HepG2 (cell line): ENCODE results near the gene RBBP8NL. TPM values are rescaled to one million over a fixed set of nuclear protein-coding genes. Genes with fewer than 3 reads are reported as not detected.
A peak's percentile ranks its signal among the peaks of the same experiment; 100 is the strongest.

ENCODE experiments used
- DR1 ChIP-seq: sonication (generic); formaldehyde crosslinking; IDR thresholded peaks from 2 replicates; pipeline ENCODE4 v1.8.0; 2021; ENCODE audit warnings: mild to moderate bottlenecking, missing genetic modification reagents, inconsistent platforms
- MED13 ChIP-seq: sonication (generic); formaldehyde crosslinking; IDR thresholded peaks from 2 replicates; pipeline ENCODE4 v1.5.0; 2020; ENCODE audit warnings: missing genetic modification reagents
- MEF2D ChIP-seq: sonication (generic); formaldehyde crosslinking; IDR thresholded peaks from 2 replicates; pipeline ENCODE4 v1.5.1; 2020; ENCODE audit warnings: mild to moderate bottlenecking, missing genetic modification reagents
- ZBTB7B ChIP-seq: sonication (generic); formaldehyde crosslinking; IDR thresholded peaks from 2 replicates; pipeline ENCODE4 v1.4.0; 2020; ENCODE audit warnings: missing genetic modification reagents
- ZC3H13 ChIP-seq: sonication (generic); formaldehyde crosslinking; IDR thresholded peaks from 2 replicates; pipeline ENCODE4 v1.8.1; 2023; ENCODE audit warnings: mild to moderate bottlenecking, missing genetic modification reagents, moderate library complexity
- ZFP36L1 ChIP-seq: sonication (generic); formaldehyde crosslinking; IDR thresholded peaks from 2 replicates; pipeline ENCODE4 v1.8.0; 2022; ENCODE audit warnings: mild to moderate bottlenecking, missing genetic modification reagents, moderate library complexity
- ZNF772 ChIP-seq: sonication (generic); formaldehyde crosslinking; IDR thresholded peaks from 2 replicates; pipeline ENCODE4 v1.5.0; 2020; ENCODE audit warnings: mild to moderate bottlenecking, missing genetic modification reagents
- ZNF878 ChIP-seq: sonication (generic); formaldehyde crosslinking; IDR thresholded peaks from 2 replicates; pipeline ENCODE4 v1.8.1; 2023; ENCODE audit warnings: mild to moderate bottlenecking, missing genetic modification reagents, moderate library complexity
- polyA plus RNA-seq, 8 experiments: library from polyadenylated mRNA; depleted of rRNA in 3 of 8; stranded (reverse) in 7 of 8; unstranded in 1 of 8; fragments of >200 nt; fragmentation: Illumina TruSeq in 4 of 8; extraction: Trizol in 4 of 8; gene quantifications; 2 replicates each; pipeline versions ENCODE4 v1.2.1 to v1.2.3, GENCODE V29; 2011 to 2016; ENCODE audit warnings: low read depth in 4 of 8, missing spikeins in 1 of 8, mixed read lengths in 1 of 8; ENCODE audit not compliant: insufficient read depth in 1 of 8
- total RNA-seq, 5 experiments: library from RNA; depleted of rRNA; stranded (reverse); fragments of >200 nt; fragmentation: Illumina TruSeq; extraction: Trizol; gene quantifications; 2 replicates each; pipeline ENCODE4 v1.2.3, GENCODE V29; 2016; ENCODE audit warnings: low read depth in 1 of 5
- TF ChIP-seq, protein P1 (sequence below): sonication (generic); formaldehyde crosslinking; IDR thresholded peaks from 2 replicates; pipeline ENCODE4 v1.4.0; 2020; ENCODE audit warnings: missing genetic modification reagents, borderline replicate concordance
- TF ChIP-seq, protein P2 (sequence below): sonication (generic); formaldehyde crosslinking; IDR thresholded peaks from 2 replicates; pipeline ENCODE4 v1.5.1; 2020; ENCODE audit warnings: missing genetic modification reagents, mild to moderate bottlenecking, borderline replicate concordance
- TF ChIP-seq, protein P3 (sequence below), 2 experiments: sonication (generic) in 1 of 2; formaldehyde crosslinking in 1 of 2; IDR thresholded peaks; 2 replicates each; pipeline versions ENCODE4 v1.4.0 to v1.6.1; 2016 to 2020; ENCODE audit warnings: borderline replicate concordance in 1 of 2, low read depth in 1 of 2, mild to moderate bottlenecking in 1 of 2, missing genetic modification reagents in 1 of 2
- TF ChIP-seq, protein P4 (sequence below): sonication (generic); formaldehyde crosslinking; IDR thresholded peaks from 2 replicates; pipeline ENCODE4 v1.4.0; 2020; ENCODE audit warnings: missing genetic modification reagents
- TF ChIP-seq, protein P5 (sequence below): IDR thresholded peaks from 2 replicates; pipeline ENCODE4 v1.6.1; 2016; ENCODE audit warnings: missing compliant biosample characterization, missing genetic modification reagents, borderline replicate concordance

RBBP8NL gene
- total and polyA plus RNA-seq, 2 of the 13 experiments (the other 11 are each of a cell fraction or from before 2014, with no cell fraction given): 0.69 to 0.86 TPM

DNA sequence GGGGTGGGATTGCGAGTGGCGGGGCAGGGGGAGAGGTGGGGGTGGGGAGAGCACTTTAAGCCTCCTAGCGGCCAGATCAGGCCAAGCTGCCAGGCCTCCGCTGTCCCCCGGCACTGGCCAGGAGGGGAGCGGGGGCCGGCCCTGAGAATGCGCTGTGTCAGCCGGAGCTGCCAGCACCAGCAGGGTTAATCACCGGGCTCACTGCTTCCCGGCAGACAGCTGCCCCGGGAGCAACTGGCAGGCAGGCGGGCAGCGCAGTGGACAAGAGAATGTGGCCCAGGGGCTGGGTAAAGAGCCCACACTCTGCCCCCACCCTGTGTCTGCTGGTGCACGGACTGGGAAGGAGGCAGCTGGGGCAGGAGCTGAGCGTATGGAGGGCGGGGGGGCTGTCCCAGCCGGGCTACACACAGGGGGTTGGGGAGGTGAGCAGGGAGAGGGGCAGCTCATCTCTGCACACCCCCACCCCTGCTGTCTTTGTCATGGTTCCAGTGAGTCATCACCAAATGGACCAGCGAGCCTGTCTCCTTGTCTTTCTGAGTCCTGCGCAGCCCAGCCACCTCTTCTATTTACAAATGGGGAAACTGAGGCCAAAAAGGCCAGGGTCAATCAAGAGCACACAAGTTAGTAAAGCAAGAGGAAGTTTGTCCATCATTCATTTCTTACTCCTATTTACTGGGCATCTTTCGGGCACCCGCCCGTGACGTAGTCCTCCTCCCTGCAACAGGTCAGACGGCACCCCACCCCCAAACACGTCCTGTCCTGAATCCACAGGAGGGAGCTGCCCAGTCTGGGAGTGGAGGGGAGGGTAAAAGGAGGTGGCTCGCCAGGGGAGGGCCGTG lies 58.1 kb downstream of the RBBP8NL start (continued):
- TF ChIP-seq, protein P1, sequence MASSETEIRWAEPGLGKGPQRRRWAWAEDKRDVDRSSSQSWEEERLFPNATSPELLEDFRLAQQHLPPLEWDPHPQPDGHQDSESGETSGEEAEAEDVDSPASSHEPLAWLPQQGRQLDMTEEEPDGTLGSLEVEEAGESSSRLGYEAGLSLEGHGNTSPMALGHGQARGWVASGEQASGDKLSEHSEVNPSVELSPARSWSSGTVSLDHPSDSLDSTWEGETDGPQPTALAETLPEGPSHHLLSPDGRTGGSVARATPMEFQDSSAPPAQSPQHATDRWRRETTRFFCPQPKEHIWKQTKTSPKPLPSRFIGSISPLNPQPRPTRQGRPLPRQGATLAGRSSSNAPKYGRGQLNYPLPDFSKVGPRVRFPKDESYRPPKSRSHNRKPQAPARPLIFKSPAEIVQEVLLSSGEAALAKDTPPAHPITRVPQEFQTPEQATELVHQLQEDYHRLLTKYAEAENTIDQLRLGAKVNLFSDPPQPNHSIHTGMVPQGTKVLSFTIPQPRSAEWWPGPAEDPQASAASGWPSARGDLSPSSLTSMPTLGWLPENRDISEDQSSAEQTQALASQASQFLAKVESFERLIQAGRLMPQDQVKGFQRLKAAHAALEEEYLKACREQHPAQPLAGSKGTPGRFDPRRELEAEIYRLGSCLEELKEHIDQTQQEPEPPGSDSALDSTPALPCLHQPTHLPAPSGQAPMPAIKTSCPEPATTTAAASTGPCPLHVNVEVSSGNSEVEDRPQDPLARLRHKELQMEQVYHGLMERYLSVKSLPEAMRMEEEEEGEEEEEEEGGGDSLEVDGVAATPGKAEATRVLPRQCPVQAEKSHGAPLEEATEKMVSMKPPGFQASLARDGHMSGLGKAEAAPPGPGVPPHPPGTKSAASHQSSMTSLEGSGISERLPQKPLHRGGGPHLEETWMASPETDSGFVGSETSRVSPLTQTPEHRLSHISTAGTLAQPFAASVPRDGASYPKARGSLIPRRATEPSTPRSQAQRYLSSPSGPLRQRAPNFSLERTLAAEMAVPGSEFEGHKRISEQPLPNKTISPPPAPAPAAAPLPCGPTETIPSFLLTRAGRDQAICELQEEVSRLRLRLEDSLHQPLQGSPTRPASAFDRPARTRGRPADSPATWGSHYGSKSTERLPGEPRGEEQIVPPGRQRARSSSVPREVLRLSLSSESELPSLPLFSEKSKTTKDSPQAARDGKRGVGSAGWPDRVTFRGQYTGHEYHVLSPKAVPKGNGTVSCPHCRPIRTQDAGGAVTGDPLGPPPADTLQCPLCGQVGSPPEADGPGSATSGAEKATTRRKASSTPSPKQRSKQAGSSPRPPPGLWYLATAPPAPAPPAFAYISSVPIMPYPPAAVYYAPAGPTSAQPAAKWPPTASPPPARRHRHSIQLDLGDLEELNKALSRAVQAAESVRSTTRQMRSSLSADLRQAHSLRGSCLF (CRISPR knock-in tag): no peak
- TF ChIP-seq ZNF878 (CRISPR knock-in tag): no peak
- TF ChIP-seq, protein P2, sequence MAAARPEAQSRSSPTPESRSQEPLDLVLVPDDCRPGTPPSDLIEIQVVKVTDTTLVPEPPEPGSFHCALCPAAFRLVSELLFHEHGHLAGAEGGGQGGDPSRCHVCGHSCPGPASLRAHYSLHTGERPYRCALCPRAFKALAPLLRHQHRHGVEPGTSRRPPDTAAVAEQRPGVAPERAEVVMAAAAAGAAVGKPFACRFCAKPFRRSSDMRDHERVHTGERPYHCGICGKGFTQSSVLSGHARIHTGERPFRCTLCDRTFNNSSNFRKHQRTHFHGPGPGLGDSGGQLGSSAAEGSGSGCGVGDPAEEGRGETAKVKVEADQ (CRISPR knock-in tag): no peak; the same call in 1 of the 2 replicates
- TF ChIP-seq MED13 (CRISPR knock-in tag): peak; percentile 79; the same call in 1 of the 2 replicates
- TF ChIP-seq MEF2D (CRISPR knock-in tag): no peak
- 0 out of 2 replicates have a peak, but pooled peaks have one; percentile 34 for TF ChIP-seq ZBTB7B
- TF ChIP-seq, protein P3, sequence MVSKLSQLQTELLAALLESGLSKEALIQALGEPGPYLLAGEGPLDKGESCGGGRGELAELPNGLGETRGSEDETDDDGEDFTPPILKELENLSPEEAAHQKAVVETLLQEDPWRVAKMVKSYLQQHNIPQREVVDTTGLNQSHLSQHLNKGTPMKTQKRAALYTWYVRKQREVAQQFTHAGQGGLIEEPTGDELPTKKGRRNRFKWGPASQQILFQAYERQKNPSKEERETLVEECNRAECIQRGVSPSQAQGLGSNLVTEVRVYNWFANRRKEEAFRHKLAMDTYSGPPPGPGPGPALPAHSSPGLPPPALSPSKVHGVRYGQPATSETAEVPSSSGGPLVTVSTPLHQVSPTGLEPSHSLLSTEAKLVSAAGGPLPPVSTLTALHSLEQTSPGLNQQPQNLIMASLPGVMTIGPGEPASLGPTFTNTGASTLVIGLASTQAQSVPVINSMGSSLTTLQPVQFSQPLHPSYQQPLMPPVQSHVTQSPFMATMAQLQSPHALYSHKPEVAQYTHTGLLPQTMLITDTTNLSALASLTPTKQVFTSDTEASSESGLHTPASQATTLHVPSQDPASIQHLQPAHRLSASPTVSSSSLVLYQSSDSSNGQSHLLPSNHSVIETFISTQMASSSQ (IDR thresholded peaks at IDR 0.05; ENCODE audit: low read depth): no peak; the same call in 1 of the 2 replicates
- TF ChIP-seq, protein P3 (CRISPR knock-in tag; IDR thresholded peaks at IDR 0.05; ENCODE audit: borderline replicate concordance): peak; percentile 39; the same call in 1 of the 2 replicates
- TF ChIP-seq, protein P4, sequence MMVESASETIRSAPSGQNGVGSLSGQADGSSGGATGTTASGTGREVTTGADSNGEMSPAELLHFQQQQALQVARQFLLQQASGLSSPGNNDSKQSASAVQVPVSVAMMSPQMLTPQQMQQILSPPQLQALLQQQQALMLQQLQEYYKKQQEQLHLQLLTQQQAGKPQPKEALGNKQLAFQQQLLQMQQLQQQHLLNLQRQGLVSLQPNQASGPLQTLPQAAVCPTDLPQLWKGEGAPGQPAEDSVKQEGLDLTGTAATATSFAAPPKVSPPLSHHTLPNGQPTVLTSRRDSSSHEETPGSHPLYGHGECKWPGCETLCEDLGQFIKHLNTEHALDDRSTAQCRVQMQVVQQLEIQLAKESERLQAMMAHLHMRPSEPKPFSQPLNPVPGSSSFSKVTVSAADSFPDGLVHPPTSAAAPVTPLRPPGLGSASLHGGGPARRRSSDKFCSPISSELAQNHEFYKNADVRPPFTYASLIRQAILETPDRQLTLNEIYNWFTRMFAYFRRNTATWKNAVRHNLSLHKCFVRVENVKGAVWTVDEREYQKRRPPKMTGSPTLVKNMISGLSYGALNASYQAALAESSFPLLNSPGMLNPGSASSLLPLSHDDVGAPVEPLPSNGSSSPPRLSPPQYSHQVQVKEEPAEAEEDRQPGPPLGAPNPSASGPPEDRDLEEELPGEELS (CRISPR knock-in tag): no peak
- TF ChIP-seq, protein P5, sequence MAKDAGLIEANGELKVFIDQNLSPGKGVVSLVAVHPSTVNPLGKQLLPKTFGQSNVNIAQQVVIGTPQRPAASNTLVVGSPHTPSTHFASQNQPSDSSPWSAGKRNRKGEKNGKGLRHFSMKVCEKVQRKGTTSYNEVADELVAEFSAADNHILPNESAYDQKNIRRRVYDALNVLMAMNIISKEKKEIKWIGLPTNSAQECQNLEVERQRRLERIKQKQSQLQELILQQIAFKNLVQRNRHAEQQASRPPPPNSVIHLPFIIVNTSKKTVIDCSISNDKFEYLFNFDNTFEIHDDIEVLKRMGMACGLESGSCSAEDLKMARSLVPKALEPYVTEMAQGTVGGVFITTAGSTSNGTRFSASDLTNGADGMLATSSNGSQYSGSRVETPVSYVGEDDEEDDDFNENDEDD: 0 out of 2 replicates have a peak, but pooled peaks have one; percentile 22
- TF ChIP-seq DR1 (CRISPR knock-in tag): no peak
- TF ChIP-seq ZFP36L1: no peak
- TF ChIP-seq ZC3H13: peak; percentile 48; the same call in 1 of the 2 replicates
- TF ChIP-seq ZNF772 (CRISPR knock-in tag): peak; percentile 57; the same call in 1 of the 2 replicates
